ENCODE data around the gene HOXC4.

HOXC4 gene

DNA sequence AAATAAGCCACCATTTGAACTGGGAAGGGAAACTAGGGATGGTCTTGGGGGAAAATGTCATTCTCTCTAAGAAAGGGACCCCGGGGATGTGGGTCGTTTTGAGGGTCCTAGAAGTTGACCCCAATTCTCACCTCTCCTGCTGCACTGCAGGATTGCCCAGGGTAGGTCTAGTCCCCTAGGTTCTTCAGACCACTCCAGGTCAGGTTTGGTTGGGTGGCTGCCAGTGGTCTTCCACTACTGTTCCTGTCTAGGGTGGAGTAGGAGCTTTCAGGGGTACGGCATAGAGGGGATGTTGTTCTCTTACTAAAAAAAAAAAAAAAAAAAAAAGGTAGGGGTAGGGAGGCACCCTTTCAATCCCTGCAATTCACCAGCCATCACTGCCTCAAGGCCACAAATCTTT lies 37.6 kb upstream of the HOXC4 start:
- DNase-seq = no peak

DNA sequence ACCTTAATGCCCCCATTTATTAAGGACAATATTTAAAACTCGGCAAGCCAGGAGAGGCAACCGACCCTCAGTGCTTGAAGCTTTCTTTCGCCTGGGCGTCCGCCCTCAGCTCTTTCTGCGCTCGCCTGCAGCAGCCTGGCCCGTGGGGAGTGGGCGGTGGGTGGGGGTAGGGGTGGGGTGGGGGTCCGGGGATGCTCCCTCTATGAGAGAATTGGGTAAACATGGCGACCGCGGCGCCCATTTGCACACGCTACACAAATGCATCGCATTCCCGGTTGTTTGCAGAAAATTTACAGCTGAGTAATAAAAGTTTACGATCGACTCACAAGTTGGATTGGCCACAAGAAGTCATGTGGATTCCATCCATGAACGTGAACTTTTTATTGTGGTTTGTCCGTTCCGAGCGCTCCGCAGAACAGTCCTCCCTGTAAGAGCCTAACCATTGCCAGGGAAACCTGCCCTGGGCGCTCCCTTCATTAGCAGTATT lies 37.1 kb upstream of the HOXC4 start:
- no peak for DNase-seq

- DNase-seq = no peak
These were observed 36.4 kb upstream of the HOXC4 start for GRCh38 chr12:54017027-54017788.

DNA sequence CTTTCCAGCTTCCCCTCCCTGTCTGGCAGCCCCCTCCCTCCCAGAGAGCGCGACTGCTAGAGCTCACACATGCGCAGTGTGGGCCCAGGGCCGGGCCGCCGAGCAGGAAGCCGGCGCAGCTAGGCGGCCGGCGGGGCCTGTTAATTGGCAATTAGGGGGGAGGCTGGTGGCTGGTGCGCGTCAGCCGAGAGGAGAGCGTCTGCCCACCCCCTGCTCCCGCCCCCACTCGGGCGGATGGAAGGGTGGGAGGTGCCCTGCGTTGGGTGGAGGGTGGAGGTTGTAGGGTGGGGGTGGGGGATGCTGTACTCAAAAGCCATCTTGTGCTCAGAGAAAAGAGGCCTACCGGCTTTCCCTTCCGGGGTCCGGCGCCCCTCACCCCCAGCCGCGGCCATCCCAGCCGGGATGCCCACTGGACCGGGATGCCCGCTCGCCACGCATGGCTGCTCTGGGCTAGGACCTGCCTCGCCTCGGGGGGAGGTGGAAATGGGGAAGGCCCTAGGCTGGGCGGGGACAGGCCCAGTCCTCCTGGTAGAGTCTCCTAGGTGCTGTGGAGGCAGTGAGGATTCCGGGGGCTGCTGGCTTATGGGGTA lies 35.7 kb upstream of the HOXC4 start:
- DNase-seq = no peak

DNA sequence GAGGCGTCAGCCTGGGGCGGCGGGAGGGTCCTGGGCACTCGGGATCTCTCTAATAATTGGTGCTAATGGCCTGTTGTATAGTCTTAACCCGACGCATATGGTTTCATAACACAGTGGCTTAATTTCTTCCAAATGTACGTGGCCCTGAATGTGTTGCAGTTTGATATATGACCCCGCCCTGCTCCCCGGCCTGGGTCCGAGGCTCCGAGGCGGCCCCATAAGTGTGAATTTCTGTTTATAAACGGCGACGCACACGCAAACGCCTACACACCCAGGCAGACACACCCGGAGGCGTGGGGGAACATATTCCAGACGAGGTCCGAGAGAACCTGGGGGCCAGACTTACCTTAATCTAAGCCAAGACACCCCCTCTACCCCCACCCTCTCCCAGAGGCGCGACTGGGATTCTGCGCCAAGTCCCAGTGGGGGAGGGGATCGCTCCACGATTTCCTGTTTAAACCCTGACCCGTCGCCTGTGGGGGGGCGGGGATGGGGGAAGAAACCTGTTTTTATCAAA lies 35.1 kb upstream of the HOXC4 start:
- DNase-seq = no peak

- no peak for DNase-seq
These were observed 34.4 kb upstream of the HOXC4 start for GRCh38 chr12:54019091-54019811.

DNA sequence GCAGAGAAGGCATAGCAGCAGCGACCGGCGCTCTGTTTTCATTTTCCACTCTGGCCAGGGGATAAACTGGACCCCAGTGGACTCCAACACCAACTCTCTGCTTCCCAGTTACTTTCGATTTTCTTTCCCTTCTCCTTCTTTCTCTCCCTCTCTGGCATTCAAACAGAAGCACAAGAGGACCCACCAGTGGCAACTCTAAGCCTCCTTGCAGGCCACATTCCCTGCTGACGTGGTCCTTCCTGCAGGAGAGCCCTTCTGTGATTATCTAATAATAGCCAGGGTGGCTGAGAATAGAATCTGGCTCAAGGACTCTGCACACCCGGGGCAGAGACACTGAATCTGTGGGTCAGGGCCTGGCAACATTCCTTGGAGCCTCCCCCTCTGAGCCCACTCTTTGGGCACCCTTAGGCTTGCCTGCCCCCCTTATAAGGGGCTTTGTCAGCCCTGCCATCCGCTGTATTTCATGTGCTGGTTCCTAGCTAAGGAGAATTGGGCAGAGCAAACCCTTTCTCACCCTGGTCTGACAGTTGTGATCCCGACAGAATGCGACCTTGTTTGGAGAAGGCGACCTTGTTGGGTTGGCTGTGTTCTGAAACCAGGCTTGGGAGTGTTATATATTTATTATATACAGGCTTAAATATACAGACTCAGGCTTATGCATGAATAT lies 33.6 kb upstream of the HOXC4 start:
- no peak for DNase-seq

DNA sequence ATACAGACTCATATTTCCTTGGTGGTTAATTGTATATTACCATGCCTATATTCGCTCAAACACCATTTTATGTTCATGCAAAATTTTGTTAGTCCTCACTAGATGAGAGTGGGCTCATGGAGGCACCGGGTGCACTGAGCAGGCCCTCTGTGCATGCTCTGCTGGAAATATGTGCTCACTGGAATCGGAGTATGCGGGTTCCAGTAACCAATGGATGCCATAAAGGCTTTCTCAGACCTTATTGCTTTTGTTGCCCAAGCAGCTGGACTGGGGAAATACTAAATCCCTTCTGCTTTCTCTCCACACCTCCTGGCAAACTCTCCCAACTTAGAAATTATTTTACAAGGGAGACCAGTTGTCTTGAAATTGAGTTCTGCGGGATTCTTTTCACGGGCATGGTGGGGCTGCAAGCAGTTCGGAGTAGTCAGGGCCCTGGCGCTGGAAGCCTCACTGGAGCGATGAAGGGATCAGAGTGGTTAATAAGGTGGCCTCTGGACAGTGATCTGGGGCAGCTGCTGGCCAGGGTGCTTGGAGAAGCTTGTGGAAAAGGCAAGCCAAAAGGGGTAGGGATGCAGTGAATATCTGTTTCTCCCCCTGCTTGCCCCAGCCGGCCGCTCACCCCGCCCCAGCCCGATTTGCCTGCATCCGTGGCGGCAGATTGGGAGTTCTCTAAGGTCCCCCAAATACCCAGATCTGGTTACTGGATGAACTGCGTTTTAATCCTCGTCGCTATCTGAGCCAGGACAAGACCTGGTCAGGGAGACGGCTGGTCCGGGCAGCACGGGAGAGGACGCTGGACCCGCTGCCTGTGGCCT lies 32.8 kb upstream of the HOXC4 start:
- DNase-seq = no peak

- DNase-seq = peak in 1 of 2 donors; percentile 12
These were observed 32.1 kb upstream of the HOXC4 start for GRCh38 chr12:54021432-54022013.

DNA sequence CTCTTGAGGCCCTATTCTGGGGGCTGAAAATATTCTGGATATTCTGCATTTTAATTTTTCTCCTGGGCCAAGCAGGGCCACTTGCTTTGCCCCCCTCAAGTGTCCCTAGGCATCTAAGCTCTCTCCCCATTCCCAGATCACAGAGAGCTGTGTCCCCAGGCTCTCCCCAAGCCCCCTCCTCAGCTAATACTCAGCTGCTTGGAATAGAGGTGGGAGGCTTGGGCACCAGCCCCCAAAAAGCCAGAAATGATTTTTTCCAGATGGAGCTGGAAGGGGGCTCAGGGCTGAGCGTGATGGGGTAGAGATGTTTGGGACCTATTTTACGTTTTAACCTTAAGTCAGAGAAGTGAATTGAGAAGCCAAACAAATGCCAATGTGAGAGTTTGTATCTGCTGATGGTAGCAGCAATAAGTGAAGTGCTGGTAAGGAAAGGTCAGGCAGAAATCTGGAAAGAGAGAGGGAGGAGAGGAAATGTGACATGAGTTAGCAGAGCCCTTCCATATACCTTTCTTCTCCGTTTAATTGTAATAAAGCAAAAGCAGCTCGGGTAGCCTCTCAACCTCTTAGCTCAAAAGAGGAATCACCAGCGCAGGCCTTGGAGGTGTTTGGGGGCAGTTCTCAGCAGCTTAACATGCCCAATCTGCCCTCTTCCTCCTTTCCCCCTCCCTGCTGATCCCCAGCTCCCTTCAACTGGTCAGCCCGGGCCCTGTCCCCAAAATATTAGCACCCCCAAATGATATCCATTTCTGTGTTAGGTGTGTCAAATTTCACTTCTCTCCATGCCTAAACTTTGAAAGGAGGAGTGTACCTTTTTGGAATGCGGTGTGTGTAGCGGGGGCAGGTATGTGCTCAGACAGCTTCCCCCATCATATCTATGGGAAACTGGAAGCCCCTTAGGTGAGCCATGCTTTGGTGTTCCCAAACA lies 30.4 kb upstream of the HOXC4 start:
- no peak for DNase-seq

GRCh38 chr12:54024127-54024526 lies 29.5 kb upstream of the HOXC4 start:
- DNase-seq = no peak

GRCh38 chr12:54024581-54025305 lies 28.9 kb upstream of the HOXC4 start:
- no peak for DNase-seq

DNA sequence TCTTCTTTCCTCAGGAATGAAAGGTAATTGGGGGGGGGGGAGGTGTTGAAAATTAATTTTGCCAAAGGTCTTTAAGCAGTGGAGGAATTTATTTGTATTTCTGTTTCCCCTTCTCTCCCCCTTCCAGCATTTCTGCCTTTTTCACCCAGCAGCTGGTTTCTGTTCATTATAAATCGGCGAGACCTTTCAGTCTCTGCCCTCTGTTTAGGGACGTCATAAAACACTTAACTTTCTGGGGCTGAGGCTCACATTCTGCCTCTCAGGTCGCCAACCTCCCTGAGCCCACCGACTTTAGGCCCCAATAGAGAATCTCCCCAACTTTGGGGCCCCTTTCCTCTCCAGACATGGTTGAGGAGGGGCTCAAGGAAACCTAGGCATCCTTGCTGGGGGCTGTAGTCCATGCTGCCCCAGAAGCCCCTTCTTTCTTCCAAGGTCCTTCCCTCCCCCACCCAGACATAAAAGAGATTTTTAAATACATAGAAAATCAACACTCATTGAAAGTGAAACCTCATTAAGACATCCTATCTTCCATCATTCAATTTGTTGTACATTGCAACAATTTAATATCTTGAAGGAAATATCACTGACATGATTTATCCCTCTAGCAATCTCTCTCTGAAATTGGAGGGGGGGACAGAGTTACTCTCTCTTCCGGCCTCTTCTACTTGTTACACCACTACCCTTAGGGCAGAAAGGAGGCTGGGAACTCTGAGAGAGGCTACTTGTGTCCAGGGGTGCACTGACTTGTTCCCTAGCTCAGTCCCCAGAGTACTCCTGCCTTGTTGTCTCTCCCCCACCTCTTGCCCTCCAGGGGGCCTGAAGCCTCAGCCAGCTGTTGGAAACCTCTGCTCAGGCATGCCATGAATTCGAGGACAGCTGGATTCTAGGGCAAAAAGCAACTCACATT lies 27.9 kb upstream of the HOXC4 start:
- no peak for DNase-seq

GRCh38 chr12:54026640-54027441 lies 26.8 kb upstream of the HOXC4 start:
- no peak for DNase-seq

DNA sequence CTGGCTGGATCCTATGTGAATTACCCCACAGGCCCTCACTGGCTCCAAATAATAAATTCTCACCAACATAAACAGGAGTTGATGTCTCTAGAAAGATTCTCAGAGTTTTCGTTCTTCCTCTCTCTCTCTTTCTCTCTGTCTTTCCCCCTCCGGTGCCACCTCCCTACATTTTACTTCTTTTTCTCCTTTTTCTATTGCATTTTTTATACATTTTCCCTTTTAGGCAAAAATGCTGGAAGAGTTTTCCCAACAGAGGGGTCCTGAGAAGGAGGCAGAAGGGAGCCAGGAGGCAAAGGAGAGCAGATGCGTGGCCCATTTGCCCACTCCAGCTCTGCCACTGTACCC lies 26.2 kb upstream of the HOXC4 start:
- DNase-seq = no peak

DNA sequence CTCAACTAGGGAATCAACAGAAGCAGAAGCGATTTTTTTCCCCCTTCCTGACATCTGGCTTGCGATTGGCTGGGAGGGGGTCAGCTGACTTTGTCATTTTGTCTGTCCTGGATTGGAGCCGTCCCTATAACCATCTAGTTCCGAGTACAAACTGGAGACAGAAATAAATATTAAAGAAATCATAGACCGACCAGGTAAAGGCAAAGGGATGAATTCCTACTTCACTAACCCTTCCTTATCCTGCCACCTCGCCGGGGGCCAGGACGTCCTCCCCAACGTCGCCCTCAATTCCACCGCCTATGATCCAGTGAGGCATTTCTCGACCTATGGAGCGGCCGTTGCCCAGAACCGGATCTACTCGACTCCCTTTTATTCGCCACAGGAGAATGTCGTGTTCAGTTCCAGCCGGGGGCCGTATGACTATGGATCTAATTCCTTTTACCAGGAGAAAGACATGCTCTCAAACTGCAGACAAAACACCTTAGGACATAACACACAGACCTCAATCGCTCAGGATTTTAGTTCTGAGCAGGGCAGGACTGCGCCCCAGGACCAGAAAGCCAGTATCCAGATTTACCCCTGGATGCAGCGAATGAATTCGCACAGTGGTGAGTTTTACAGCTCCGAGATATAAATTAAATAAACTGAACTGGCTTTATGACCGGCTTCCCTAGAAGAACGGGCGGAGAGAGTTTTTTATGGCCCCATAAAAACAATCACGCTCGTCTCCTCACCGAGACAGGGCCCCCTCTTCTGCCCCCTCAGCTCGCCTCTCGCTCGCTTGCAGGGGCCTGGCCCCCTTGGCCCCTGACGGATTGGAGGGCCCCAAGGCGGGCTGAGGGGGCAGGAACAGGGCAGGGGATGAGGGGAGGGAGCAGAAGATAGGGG lies 25.1 kb upstream of the HOXC4 start, which contains the start of gene HOXC6:
HOXC6 (plus strand) TSS at position 127 of the 888 bp plus-strand sequence; CDS start at position 209, 82 bp downstream.
- DNase-seq = no peak
